Left colon (tissue), 2 donors: ENCODE results near the gene CHST8. TPM values are rescaled to one million over a fixed set of nuclear protein-coding genes. Genes with fewer than 3 reads are reported as not detected.

Experiments
- ATAC-seq: fragments of 200-7000 bp; cut with Tn5 transposase; one replicate; pipeline ENCODE4 v1.9.1; 2020; ENCODE audit warnings: mild to moderate bottlenecking, moderate library complexity
- DNase-seq, 2 donors: peaks; one replicate each; pipeline ENCODE4 v3.0.0-alpha.2; 2020
- intact Hi-C, 2 donors: fragments of 100-400 bp; cut with DNase I in 1 of 2; cut with micrococcal nuclease in 1 of 2; formaldehyde crosslinking; loops; one replicate each; pipeline versions ENCODE4 v1.11.2 to v1.14.0; 2022; cut with DNase I, micrococcal nuclease
- total RNA-seq, 2 donors: library from RNA; stranded (reverse); fragmentation: NEBNext Ultra II Directional; extraction: Animal tissue kit (Norgen Biotek cat#: 25700); gene quantifications; one replicate each; pipeline ENCODE4 v1.2.1, GENCODE V29; 2021
- donor health status: DM: no; HTN: no; CAD: no.
- donor health status: DM: yes; HTN: yes; CAD: no.

Gene CHST8
- total RNA-seq, 2 donors from 2014 or later: not detected

DNA sequence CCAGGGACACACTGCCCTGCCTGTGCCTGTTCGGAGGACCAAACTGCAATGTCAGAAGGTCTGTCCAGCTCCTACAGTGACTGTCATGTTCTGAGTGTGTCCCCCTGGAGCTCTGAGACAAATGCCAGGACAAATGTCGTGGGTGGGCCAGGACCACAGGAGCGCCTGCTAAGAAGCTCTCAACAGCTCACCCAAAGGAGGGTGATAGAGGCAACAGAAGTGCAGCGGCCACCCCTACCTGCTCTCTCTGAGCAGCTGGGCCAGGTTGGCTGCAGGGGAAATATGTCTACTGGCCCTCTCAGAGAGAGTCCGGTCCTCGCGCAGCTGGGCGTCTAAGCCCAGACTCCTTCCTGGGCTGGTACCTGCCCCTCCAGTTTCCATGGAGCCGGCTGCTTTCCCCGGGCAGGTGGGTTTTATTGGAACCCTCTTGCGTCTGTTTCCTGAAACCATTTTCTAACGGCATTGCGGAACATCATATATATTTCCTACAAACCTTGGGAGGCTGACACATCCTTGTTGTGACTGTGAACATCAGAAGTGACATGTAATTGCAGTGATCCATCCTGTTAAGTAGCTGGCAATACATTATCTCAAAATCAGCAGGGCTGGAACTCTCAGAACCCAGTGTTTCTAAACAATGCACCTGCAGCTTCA lies 78.1 kb downstream of the CHST8 start:
- ATAC-seq (no peak), DNase-seq (no peak)
- intact Hi-C loops: no loop called here

DNA sequence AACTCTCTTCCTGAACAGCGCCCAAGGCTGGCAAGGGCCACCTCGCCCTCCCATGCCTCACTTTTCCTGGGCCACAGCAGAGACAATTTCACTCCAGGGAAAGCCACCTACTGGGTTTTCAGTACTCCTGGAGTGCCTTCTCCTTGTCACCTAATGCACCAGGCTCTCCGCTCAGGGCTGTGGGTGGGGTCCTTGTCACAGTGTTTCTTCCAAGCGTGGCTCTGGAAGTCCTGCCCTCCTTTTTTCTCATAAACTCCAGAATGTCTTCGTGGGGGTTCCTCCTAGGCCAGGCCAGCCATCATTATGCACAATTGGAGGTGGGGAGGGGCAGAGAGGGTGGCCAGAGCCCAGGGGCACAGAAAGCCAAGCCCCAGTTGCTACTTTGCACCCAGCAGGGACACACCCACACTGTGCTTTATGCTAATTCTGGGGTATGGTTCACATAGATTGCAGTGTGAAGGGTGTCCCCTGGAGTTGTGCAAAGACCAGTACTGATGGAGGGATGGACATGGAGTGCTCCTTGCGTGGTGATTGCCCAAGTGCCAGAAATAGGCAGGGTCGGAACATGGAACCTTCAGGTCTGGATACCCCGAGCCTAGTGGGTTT lies 78.8 kb downstream of the CHST8 start:
- DNase-seq (no peak), ATAC-seq (no peak)
- intact Hi-C loops: no loop called here

DNA sequence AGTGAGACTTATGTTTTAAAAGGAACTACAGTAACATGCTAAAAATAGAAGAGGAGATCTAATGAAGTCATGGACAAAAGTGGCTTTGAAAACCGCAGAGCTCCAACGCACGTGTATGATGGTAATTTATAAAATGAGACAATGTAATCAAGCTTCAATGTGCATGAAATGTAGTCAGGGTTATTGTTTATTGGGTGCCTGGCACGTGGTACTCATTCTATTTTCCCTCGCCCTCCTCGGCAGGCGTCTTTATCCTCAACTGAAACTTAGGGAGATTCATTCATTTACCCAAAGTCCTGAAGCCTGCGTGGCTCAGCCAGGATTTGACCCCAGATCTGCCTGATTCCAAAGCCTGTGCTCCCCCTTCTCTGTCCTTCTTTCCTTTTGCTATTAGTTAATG lies 79.8 kb downstream of the CHST8 start:
- intact Hi-C loops: no loop called here
- ATAC-seq (no peak), DNase-seq (no peak)

DNA sequence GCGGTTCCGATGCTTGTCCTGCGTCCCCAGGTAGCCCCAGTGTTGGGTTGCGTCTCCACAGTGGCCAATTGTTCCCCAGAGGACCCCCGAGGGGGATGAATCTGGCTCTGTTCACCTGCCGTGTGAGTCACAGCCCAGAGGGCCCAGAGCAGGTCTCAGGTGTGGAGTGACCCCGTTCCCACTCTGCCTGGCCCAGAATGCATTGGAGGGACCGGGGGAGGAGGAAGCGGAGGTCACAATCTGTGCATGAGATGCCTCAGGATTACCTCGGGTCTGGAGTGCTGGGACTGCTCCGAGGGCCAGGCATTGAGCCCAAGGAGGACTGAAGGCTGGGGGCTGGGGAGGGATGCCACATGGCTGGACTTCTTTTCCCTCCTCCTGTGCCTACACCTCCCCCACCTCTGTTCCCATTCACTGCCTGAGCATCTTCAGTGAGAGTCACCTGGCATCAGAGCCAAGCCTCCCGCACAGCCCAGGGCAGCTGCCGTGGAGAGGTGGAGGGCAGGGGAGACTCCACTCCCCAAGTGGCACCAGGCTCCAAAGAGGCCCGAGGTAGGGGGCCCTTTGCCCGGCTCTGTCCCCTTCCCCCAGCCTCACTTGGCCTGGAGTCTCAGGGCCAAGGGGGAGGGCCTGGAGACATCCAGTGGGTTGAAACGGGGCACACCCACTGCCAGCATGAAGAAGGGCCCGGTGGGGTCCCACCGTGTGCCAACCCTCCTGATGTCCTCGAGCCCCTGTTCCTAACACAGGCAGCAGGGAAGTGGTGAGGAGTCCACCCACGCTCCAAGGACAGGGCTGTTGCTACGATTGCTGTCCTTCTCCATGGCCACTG lies 81.1 kb downstream of the CHST8 start:
- DNase-seq (peak in 1 of 2 donors; percentile 13), ATAC-seq (no peak)
- intact Hi-C loops: no loop called here

GRCh38 chr19:33703438-33703750 lies 81.6 kb downstream of the CHST8 start:
- DNase-seq: no peak
- intact Hi-C loops: no loop called here
- ATAC-seq: no peak

- intact Hi-C loops: no loop called here
- ATAC-seq (no peak), DNase-seq (peak in 1 of 2 donors; percentile 12)
Measured at GRCh38 chr19:33703821-33704220, 82.1 kb downstream of the CHST8 start.

DNA sequence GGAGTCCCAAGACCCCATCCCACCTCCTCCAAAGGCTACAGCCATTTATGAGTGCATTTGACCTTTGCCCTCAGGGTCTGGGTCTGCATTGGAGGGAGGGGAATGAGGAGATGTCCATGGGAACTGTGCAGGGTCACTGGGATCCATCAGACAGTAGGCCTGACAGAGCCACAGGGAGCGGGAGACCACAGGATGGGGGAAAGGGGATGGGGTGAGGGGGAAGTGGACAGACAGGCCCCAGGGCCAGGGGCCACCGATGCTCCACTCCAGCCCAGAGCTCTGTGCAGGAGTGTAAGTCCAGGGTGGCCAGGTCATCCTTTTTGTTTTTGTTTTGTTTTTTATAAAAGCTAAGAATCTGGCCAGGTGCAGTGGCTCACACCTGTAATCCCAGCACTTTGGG lies 82.5 kb downstream of the CHST8 start:
- no peak for ATAC-seq
- intact Hi-C loops: no loop called here
- peak in 1 of 2 donors; percentile 8 for DNase-seq

DNA sequence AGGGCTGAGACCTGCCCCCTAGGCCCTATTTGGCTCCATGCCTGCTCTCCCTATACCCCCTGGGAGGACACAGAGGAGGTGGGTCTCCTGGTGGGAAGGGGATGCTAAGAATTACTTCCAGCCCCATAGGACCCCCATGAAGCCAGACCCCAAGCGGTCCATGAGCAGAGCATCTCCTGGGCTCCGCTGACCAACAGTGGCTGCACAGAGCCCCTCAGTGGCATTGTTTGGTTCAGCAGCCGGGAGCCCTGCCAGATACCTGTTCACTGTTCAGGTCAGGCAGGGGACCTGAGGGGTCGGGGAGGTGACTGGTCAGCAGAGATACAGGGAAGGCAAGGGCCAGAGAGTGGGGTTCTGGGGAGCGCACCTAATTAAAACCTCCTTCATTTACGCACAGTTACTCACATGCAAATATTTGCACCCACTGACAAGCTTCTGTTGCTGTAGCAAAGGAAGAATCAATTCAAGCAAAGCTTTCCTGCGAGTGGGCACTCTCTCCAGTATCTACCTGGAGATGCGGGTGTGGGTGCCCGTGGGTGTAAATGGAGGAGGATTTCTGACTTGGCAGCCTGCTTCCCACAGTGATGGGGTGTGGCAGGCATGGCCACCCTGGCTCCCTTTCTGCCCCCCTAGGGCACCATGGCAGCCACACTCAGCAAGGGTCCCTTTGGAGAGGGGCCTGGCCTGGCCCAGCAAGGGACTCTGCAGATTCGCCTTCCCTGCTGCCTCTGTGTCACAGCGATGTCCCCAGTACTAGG lies 83.5 kb downstream of the CHST8 start:
- DNase-seq (no peak), ATAC-seq (no peak)
- intact Hi-C loops: no loop called here

DNA sequence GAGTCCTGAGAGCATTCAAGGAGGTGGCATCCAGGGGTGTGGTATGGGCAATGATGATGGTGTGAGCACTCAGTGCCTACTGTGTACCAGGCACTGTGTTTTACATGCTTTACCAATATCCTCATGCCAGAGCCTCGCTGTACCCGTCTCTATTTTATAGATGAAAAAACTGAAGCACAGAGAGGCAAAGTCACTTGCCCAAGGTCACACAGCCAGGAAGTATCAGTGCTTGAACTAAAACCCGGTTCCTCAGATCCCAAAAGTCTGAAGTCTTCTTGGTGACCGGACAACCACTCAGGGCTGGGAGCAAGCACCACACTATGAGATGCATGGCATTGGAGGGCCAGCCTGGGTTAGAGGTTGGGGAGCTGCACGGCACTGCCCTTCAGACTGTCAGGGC lies 84.1 kb downstream of the CHST8 start:
- no peak for DNase-seq
- intact Hi-C loops: no loop called here
- no peak for ATAC-seq

DNA sequence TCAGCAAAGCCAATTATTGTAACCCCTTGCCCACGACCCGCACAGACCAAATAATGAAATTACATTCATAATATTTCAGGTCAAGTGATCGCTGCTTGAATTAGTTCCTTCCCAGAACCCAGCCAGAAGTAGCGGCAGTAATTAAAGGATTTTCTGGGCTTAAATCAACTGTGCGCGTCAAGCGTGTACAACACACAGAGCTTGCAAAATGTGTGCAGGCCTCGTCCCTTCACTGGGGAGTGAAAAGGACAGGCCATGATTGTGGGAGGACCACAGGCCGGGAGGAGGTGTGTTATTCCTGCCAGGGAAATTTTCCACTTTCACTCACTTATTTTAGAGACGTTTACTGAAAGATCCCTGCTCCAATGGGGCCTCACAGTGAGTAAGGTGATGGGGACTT lies 84.9 kb downstream of the CHST8 start:
- DNase-seq: no peak
- intact Hi-C loops: no loop called here
- ATAC-seq: no peak

GRCh38 chr19:33712268-33712667 lies 90.5 kb downstream of the CHST8 start:
- ATAC-seq: no peak
- intact Hi-C loops: no loop called here
- DNase-seq: no peak

- ATAC-seq (no peak), DNase-seq (no peak)
- intact Hi-C loops: no loop called here
Measured at GRCh38 chr19:33713194-33713593, 91.4 kb downstream of the CHST8 start.

GRCh38 chr19:33714149-33714548 lies 92.4 kb downstream of the CHST8 start:
- intact Hi-C loops: no loop called here

GRCh38 chr19:33715462-33715861 lies 93.7 kb downstream of the CHST8 start:
- DNase-seq: no peak
- intact Hi-C loops: no loop called here
- no peak for ATAC-seq

More at GRCh38 chr19:33714149-33714548, 92.4 kb downstream of the CHST8 start:
- DNase-seq (no peak), ATAC-seq (no peak)

DNA sequence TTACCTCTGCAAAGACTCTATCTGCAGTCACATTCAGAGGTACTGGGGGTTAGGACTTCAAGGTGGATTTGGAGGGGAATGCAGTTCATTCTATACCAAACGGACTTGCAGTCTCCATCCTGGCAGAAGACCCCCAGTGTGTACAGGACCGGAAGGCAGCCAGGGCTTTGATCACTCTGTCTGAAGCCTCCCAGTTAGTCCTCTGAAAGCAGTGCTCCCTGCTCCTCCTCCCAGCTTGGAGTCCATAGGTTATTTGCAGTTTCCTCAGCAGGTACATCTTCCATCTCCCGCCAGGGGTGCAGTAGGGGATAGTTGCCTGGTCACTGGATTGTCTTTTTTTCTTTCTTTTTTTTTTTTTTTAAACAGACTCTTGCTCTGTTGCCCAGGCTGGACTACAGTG lies 96.1 kb downstream of the CHST8 start:
- intact Hi-C loops: no loop called here
- DNase-seq (no peak), ATAC-seq (no peak)

- ATAC-seq: no peak
- intact Hi-C loops: no loop called here
Measured at GRCh38 chr19:33718651-33719254, 97.0 kb downstream of the CHST8 start.

DNA sequence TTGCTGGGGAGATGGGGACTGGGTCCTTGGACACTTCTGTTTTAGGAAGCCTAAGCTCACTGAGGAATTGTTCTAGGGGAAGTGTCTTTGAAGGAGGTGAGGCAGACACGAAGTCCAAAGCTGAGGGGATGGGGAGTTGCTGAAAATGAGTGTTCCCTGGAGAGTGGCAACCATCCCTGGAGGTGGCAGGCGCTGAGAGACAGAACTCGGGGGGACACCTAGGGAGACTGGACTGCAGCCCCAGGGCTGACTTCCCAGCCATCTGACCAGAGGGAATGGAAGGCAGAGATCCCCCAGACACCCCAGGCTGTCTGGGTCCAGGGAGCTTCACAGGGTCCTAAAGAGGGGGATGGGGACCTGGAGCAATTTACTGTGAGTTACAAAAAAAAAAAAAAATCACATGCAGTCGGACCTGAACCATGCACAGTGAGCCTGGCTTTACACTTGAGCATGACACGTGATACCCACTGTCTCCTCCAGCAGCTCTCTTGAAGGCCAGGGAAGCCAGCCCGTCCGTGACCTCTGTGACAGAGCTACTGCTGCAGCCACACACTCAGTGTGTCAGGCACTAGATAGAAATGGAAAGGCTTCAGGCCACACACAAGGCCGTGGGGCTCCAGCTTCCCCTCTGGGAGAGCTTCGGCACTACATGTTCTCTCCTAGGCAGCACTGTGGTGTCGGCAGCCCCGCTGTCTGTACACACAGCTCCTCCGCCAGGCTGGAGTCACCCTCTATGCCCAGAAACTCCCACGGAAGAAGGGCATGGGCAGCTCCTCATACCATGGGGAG lies 97.8 kb downstream of the CHST8 start:
- no peak for ATAC-seq
- intact Hi-C loops: no loop called here
- DNase-seq: no peak

More at GRCh38 chr19:33718651-33719254, 97.0 kb downstream of the CHST8 start:
- no peak for DNase-seq

DNA sequence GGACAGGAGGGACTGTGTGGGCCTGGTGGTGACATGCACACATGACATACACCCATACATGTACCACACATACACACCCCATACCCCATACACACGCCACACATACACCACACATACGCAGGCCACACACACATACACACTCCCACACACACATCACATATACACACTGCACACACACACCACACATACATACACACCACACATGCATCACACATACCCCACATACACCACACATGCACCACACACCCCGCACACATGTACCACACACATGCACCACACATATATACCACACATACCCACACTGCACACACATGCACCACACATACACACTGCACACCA lies 98.4 kb downstream of the CHST8 start:
- intact Hi-C loops: no loop called here
- no peak for ATAC-seq

More for the DNA sequence above, 98.4 kb downstream of the CHST8 start:
- DNase-seq: no peak
